K562 (cell line): ENCODE results near the gene SNAPC2. TPM values are rescaled to one million over a fixed set of nuclear protein-coding genes. Genes with fewer than 3 reads are reported as not detected.

Experiments
- CBFB ChIP-seq: sonication (generic); formaldehyde crosslinking; IDR thresholded peaks from 2 replicates; pipeline ENCODE4 v1.4.0; 2020; ENCODE audit warnings: mild to moderate bottlenecking, missing genetic modification reagents
- FOXP1 ChIP-seq: sonication (generic); formaldehyde crosslinking; IDR thresholded peaks from 2 replicates; pipeline ENCODE4 v1.8.0; 2022; ENCODE audit warnings: mild to moderate bottlenecking, missing genetic modification reagents
- KAT7 ChIP-seq: sonication (generic); formaldehyde crosslinking; IDR thresholded peaks from 2 replicates; pipeline ENCODE4 v1.8.0; 2022; ENCODE audit warnings: missing genetic modification reagents, mild to moderate bottlenecking, borderline replicate concordance
- NRF1 ChIP-seq, 2 experiments: fragments of 450-650 bp; IDR thresholded peaks in 1 of 2; conservative IDR thresholded peaks in 1 of 2; 2 replicates each; pipeline ENCODE4 v1.6.1; 2014; ENCODE audit warnings: mild to moderate bottlenecking in 2 of 2
- SIN3A ChIP-seq, 2 experiments: fragments of 150-350 bp in 1 of 2; IDR thresholded peaks; 2 replicates each; pipeline ENCODE4 v1.6.1; 2011 to 2016; ENCODE audit warnings: borderline replicate concordance in 2 of 2, low read depth in 2 of 2, low read length in 2 of 2, mild to moderate bottlenecking in 2 of 2, moderate library complexity in 2 of 2; ENCODE audit not compliant: control insufficient read depth in 1 of 2
- SRSF3 ChIP-seq: fragments of 200-400 bp; formaldehyde crosslinking; IDR thresholded peaks from 2 replicates; pipeline ENCODE4 v1.6.1; 2016; ENCODE audit warnings: mild to moderate bottlenecking, low read length, moderate library complexity; ENCODE audit not compliant: insufficient read depth
- ZBTB1 ChIP-seq: sonication (generic); formaldehyde crosslinking; IDR thresholded peaks from 2 replicates; pipeline ENCODE4 v1.8.1; 2023; ENCODE audit warnings: missing genetic modification reagents, low read depth, mild to moderate bottlenecking, borderline replicate concordance
- polyA plus RNA-seq, 8 experiments: library from polyadenylated mRNA; depleted of rRNA in 4 of 8; stranded (reverse) in 5 of 8; unstranded in 3 of 8; fragments of >200 nt; fragmentation: Nextera tagmentation in 2 of 8; fragmentation: Illumina TruSeq in 1 of 8; extraction: Ambion mirVana in 2 of 8; extraction: Trizol in 1 of 8; gene quantifications; 2 replicates each; pipeline versions ENCODE4 v1.2.1 to v1.2.3, GENCODE V29; 2011 to 2014; ENCODE audit warnings: inconsistent platforms in 1 of 8, missing spikeins in 1 of 8
- total RNA-seq, 7 experiments: library from RNA; depleted of rRNA in 6 of 7; stranded (reverse); fragments of >200 nt in 6 of 7; fragmentation: Illumina TruSeq in 2 of 7; extraction: Trizol in 2 of 7; gene quantifications; 2 replicates each; pipeline versions ENCODE4 v1.2.1 to v1.2.3, GENCODE V29; 2011 to 2021; ENCODE audit warnings: low replicate concordance in 1 of 7
- TF ChIP-seq, protein P1 (sequence below): sonication (generic); formaldehyde crosslinking; IDR thresholded peaks from 2 replicates; pipeline ENCODE4 v1.8.0; 2022; ENCODE audit warnings: mild to moderate bottlenecking, missing genetic modification reagents, borderline replicate concordance
- TF ChIP-seq, protein P2 (sequence below): fragments of 450-650 bp; IDR thresholded peaks from 2 replicates; pipeline ENCODE4 v1.6.1; 2016
- TF ChIP-seq, protein P3 (sequence below): sonication (generic); formaldehyde crosslinking; IDR thresholded peaks from 2 replicates; pipeline ENCODE4 v1.8.0; 2022; ENCODE audit warnings: missing genetic modification reagents, mild to moderate bottlenecking, moderate library complexity, borderline replicate concordance
- TF ChIP-seq, protein P4 (sequence below): sonication (generic); formaldehyde crosslinking; IDR thresholded peaks from 2 replicates; pipeline ENCODE4 v1.8.0; 2023; ENCODE audit warnings: mild to moderate bottlenecking, missing genetic modification reagents
- TF ChIP-seq, protein P5 (sequence below): fragments of 250-450 bp; sonication (Bioruptor Pico); IDR thresholded peaks from 2 replicates; pipeline ENCODE4 v1.4.0; 2020; ENCODE audit warnings: mild to moderate bottlenecking, moderate library complexity

Gene SNAPC2
- total and polyA plus RNA-seq, 9 of the 15 experiments (the other 6 are each of a cell fraction or from before 2014, with no cell fraction given): 0.59 to 45.1 (median 15.3) TPM

DNA sequence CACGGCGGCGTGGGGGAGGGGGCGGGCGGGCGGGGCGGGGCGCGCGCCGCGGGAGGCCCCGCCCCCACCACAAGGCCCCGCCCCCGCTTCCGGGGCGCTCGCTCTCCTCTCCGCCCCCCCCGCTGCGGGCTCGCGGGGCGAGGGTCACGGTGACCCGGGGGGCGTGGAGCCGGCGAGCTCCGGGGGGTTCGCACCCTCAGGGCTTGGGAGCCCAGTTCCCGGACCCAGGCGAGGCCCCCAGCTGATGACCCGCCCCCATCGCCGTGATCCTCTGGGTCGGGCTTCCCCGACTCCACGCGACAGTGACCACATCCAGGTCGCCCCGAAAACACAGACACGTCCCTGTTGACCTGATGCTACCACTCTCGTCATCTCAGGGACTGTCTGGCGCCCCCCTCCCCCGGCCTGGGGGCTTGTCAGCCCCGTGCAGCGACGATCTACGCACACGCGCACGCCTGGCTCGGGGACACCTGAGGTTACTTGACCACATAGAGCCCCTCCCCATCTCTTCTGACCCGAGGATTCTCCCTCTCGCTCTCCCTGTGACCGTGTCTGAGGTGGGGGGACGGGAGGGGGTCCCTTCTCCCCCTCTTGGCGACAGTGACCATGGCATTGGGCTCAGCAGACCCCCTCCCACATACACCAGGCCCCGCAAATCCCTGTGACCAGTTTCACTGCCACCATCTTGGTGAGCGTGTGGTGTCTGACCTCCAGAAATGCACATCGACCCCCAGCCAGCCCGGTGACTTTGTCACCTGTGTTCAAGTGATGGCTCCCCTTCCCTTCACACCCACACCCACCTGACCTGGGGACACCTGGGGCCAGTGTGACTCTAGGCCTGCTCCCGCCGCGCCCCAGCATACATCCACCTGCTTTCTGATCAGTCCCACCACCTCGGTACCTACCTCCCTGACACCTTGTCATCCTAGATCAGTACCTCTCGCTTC, 15.8 kb upstream of the SNAPC2 start (continued):
- TF ChIP-seq, protein P1, sequence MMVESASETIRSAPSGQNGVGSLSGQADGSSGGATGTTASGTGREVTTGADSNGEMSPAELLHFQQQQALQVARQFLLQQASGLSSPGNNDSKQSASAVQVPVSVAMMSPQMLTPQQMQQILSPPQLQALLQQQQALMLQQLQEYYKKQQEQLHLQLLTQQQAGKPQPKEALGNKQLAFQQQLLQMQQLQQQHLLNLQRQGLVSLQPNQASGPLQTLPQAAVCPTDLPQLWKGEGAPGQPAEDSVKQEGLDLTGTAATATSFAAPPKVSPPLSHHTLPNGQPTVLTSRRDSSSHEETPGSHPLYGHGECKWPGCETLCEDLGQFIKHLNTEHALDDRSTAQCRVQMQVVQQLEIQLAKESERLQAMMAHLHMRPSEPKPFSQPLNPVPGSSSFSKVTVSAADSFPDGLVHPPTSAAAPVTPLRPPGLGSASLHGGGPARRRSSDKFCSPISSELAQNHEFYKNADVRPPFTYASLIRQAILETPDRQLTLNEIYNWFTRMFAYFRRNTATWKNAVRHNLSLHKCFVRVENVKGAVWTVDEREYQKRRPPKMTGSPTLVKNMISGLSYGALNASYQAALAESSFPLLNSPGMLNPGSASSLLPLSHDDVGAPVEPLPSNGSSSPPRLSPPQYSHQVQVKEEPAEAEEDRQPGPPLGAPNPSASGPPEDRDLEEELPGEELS: 0 out of 2 replicates have a peak, but pooled peaks have one; percentile 65
- TF ChIP-seq, protein P2, sequence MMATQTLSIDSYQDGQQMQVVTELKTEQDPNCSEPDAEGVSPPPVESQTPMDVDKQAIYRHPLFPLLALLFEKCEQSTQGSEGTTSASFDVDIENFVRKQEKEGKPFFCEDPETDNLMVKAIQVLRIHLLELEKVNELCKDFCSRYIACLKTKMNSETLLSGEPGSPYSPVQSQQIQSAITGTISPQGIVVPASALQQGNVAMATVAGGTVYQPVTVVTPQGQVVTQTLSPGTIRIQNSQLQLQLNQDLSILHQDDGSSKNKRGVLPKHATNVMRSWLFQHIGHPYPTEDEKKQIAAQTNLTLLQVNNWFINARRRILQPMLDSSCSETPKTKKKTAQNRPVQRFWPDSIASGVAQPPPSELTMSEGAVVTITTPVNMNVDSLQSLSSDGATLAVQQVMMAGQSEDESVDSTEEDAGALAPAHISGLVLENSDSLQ: no peak
- TF ChIP-seq FOXP1 (peak; percentile 19; the same call in 1 of the 2 replicates), SIN3A (IDR thresholded peaks at IDR 0.05; ENCODE audit: borderline replicate concordance in 2 of 2, control insufficient read depth in 1 of 2, low read depth in 2 of 2, low read length in 2 of 2) (peak; percentile 71 to 73; a peak in 2 of 4 replicates), ZBTB1 (CRISPR knock-in tag) (0 out of 2 replicates have a peak, but pooled peaks have one; percentile 45), SRSF3 (0 out of 2 replicates have a peak, but pooled peaks have one; percentile 41), CBFB (CRISPR knock-in tag) (0 out of 2 replicates have a peak, but pooled peaks have one; percentile 24), NRF1 (conservative IDR thresholded peaks at IDR 0.05 in 1 of 2, IDR thresholded peaks at IDR 0.05 in 1 of 2) (peak; percentile 64 to 71), KAT7 (CRISPR knock-in tag) (peak; percentile 95)
- TF ChIP-seq, protein P3, sequence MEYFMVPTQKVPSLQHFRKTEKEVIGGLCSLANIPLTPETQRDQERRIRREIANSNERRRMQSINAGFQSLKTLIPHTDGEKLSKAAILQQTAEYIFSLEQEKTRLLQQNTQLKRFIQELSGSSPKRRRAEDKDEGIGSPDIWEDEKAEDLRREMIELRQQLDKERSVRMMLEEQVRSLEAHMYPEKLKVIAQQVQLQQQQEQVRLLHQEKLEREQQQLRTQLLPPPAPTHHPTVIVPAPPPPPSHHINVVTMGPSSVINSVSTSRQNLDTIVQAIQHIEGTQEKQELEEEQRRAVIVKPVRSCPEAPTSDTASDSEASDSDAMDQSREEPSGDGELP (CRISPR knock-in tag): peak; percentile 80; the same call in 1 of the 2 replicates
- TF ChIP-seq, protein P4, sequence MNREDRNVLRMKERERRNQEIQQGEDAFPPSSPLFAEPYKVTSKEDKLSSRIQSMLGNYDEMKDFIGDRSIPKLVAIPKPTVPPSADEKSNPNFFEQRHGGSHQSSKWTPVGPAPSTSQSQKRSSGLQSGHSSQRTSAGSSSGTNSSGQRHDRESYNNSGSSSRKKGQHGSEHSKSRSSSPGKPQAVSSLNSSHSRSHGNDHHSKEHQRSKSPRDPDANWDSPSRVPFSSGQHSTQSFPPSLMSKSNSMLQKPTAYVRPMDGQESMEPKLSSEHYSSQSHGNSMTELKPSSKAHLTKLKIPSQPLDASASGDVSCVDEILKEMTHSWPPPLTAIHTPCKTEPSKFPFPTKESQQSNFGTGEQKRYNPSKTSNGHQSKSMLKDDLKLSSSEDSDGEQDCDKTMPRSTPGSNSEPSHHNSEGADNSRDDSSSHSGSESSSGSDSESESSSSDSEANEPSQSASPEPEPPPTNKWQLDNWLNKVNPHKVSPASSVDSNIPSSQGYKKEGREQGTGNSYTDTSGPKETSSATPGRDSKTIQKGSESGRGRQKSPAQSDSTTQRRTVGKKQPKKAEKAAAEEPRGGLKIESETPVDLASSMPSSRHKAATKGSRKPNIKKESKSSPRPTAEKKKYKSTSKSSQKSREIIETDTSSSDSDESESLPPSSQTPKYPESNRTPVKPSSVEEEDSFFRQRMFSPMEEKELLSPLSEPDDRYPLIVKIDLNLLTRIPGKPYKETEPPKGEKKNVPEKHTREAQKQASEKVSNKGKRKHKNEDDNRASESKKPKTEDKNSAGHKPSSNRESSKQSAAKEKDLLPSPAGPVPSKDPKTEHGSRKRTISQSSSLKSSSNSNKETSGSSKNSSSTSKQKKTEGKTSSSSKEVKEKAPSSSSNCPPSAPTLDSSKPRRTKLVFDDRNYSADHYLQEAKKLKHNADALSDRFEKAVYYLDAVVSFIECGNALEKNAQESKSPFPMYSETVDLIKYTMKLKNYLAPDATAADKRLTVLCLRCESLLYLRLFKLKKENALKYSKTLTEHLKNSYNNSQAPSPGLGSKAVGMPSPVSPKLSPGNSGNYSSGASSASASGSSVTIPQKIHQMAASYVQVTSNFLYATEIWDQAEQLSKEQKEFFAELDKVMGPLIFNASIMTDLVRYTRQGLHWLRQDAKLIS (CRISPR knock-in tag): peak; percentile 74; the same call in 1 of the 2 replicates
- TF ChIP-seq, protein P5, sequence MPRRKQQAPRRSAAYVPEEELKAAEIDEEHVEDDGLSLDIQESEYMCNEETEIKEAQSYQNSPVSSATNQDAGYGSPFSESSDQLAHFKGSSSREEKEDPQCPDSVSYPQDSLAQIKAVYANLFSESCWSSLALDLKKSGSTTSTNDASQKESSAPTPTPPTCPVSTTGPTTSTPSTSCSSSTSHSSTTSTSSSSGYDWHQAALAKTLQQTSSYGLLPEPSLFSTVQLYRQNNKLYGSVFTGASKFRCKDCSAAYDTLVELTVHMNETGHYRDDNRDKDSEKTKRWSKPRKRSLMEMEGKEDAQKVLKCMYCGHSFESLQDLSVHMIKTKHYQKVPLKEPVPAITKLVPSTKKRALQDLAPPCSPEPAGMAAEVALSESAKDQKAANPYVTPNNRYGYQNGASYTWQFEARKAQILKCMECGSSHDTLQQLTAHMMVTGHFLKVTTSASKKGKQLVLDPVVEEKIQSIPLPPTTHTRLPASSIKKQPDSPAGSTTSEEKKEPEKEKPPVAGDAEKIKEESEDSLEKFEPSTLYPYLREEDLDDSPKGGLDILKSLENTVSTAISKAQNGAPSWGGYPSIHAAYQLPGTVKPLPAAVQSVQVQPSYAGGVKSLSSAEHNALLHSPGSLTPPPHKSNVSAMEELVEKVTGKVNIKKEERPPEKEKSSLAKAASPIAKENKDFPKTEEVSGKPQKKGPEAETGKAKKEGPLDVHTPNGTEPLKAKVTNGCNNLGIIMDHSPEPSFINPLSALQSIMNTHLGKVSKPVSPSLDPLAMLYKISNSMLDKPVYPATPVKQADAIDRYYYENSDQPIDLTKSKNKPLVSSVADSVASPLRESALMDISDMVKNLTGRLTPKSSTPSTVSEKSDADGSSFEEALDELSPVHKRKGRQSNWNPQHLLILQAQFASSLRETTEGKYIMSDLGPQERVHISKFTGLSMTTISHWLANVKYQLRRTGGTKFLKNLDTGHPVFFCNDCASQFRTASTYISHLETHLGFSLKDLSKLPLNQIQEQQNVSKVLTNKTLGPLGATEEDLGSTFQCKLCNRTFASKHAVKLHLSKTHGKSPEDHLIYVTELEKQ (CRISPR knock-in tag): no peak
